Neural cell (in vitro differentiated cells): ENCODE measurements around the gene LXN. TPM values are rescaled to one million over a fixed set of nuclear protein-coding genes. Genes with fewer than 3 reads are reported as not detected.

ENCODE experiments used
- H2AFZ ChIP-seq: fragments of 200-600, 300-800 bp; sonication (generic), shearing (Covaris generic); 2 replicates; pipeline ENCODE4 v1.6.0; 2014; ENCODE audit warnings: low read depth, mild to moderate bottlenecking, antibody characterized with exemption, low read length, moderate library complexity
- H3F3A ChIP-seq: fragments of 200-600 bp; shearing (Covaris generic); 2 replicates; pipeline ENCODE4 v1.6.1; 2016; ENCODE audit warnings: mild to moderate bottlenecking, moderate library complexity, mixed read lengths, antibody characterized with exemption, low read length; ENCODE audit not compliant: insufficient read depth, poor library complexity, severe bottlenecking
- H3K27ac ChIP-seq: fragments of 200-600, 300-800 bp; sonication (generic), shearing (Covaris generic); 2 replicates; pipeline ENCODE4 v1.5.1; 2014; ENCODE audit warnings: mild to moderate bottlenecking, low read length, moderate library complexity
- H3K27me3 ChIP-seq: fragments of 300-800, 200-600 bp; sonication (generic), shearing (Covaris generic); 2 replicates; pipeline ENCODE4 v1.6.0; 2014; ENCODE audit warnings: mild to moderate bottlenecking, low read depth, low read length, moderate library complexity; ENCODE audit not compliant: insufficient read depth
- H3K36me3 ChIP-seq: fragments of 300-800, 200-600 bp; sonication (generic), shearing (Covaris generic); 2 replicates; pipeline ENCODE4 v1.5.1; 2014; ENCODE audit warnings: mild to moderate bottlenecking, antibody characterized with exemption, low read length, moderate library complexity; ENCODE audit not compliant: insufficient read depth
- H3K4me2 ChIP-seq: fragments of 300-800, 200-600 bp; sonication (generic), shearing (Covaris generic); 2 replicates; pipeline ENCODE4 v1.6.0; 2014; ENCODE audit warnings: mild to moderate bottlenecking, low read length
- H3K4me3 ChIP-seq: fragments of 300-800, 200-600 bp; sonication (generic), shearing (Covaris generic); 2 replicates; pipeline ENCODE4 v1.5.1; 2014; ENCODE audit warnings: mild to moderate bottlenecking, low read length, moderate library complexity
- H3K79me2 ChIP-seq: fragments of 200-600 bp; shearing (Covaris generic); replicated peaks from 2 replicates; pipeline ENCODE4 v1.6.0; 2014; ENCODE audit warnings: mild to moderate bottlenecking, low read length, moderate library complexity; ENCODE audit not compliant: insufficient read depth
- H3K9ac ChIP-seq: fragments of 300-800, 200-600 bp; sonication (generic), shearing (Covaris generic); 2 replicates; pipeline ENCODE4 v1.6.1; 2016; ENCODE audit warnings: mild to moderate bottlenecking, low read length, mixed read lengths
- H3K9me2 ChIP-seq: fragments of 200-600 bp; shearing (Covaris generic); 2 replicates; pipeline ENCODE4 v1.6.1; 2016; ENCODE audit warnings: mild to moderate bottlenecking, low read length, mixed read lengths; ENCODE audit not compliant: insufficient read depth
- H3K9me3 ChIP-seq: fragments of 200-600, 300-800 bp; sonication (generic), shearing (Covaris generic); 2 replicates; pipeline ENCODE4 v1.6.1; 2016; ENCODE audit warnings: mild to moderate bottlenecking, mixed run types, low read length, moderate library complexity, mixed read lengths
- H4K20me1 ChIP-seq: fragments of 200-600 bp; shearing (Covaris generic); 2 replicates; pipeline ENCODE4 v1.6.1; 2016; ENCODE audit warnings: mild to moderate bottlenecking, mixed run types; ENCODE audit not compliant: insufficient read depth
- CTCF ChIP-seq: fragments of 450-650 bp; IDR thresholded peaks from 2 replicates; pipeline ENCODE4 v1.5.1; 2014; ENCODE audit warnings: antibody characterized with exemption, mild to moderate bottlenecking, moderate library complexity; ENCODE audit not compliant: poor library complexity, severe bottlenecking
- EP300 ChIP-seq: fragments of 450-650 bp; conservative IDR thresholded peaks from 2 replicates; pipeline ENCODE4 v1.6.1; 2014; ENCODE audit warnings: antibody characterized with exemption, mild to moderate bottlenecking, moderate library complexity; ENCODE audit not compliant: poor library complexity, severe bottlenecking
- EZH2 ChIP-seq: fragments of 200-600, 300-800 bp; shearing (Covaris generic), sonication (generic); IDR thresholded peaks from 2 replicates; pipeline ENCODE4 v1.6.1; 2014; ENCODE audit warnings: antibody characterized with exemption, low read length, borderline replicate concordance, mild to moderate bottlenecking; ENCODE audit not compliant: insufficient read depth, poor library complexity, severe bottlenecking
- MXI1 ChIP-seq: fragments of 450-650 bp; conservative IDR thresholded peaks from 2 replicates; pipeline ENCODE4 v1.6.1; 2014; ENCODE audit warnings: antibody characterized with exemption, mild to moderate bottlenecking; ENCODE audit not compliant: poor library complexity, severe bottlenecking
- POLR2AphosphoS5 ChIP-seq: IDR thresholded peaks from 2 replicates; pipeline ENCODE4 v1.6.1; 2012
- RAD21 ChIP-seq: fragments of 450-650 bp; conservative IDR thresholded peaks from 2 replicates; pipeline ENCODE4 v1.6.1; 2014; ENCODE audit warnings: antibody characterized with exemption, mild to moderate bottlenecking, moderate library complexity
- SMC3 ChIP-seq: fragments of 450-650 bp; conservative IDR thresholded peaks from 2 replicates; pipeline ENCODE4 v1.6.1; 2014; ENCODE audit warnings: antibody characterized with exemption, mild to moderate bottlenecking, moderate library complexity; ENCODE audit not compliant: poor library complexity
- TAF1 ChIP-seq: IDR thresholded peaks from 2 replicates; pipeline ENCODE4 v1.6.1; 2012; ENCODE audit warnings: low read depth
- polyA plus RNA-seq: library from polyadenylated mRNA; depleted of rRNA; stranded (reverse); fragments of >200 nt; gene quantifications from 2 replicates; pipeline ENCODE4 v1.2.3, GENCODE V29; 2014
- TF ChIP-seq, protein P1 (sequence below): IDR thresholded peaks from 2 replicates; pipeline ENCODE4 v1.6.1; 2012; ENCODE audit warnings: borderline replicate concordance

The LXN gene
- polyA plus RNA-seq, 1 donor from 2014 or later, result 0.53 TPM

DNA sequence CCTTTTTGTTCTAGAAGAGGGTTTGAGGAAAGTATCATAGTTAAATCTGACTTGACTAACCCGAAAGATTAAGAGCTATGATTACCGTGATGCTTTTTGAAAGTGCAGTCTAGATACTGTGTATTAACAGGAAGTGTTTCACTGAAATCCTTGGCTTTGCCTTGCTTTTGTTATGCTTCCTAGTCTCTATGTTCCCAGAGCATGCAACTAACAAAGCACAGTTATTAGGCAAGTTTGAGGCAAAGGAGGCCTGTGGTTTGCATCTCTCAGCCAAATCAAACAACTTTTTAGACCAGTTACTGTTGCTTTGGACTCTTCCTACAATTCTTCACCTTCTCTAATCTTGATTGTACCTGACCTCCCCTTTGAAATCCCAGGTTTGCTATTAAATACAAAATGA is 3.9 kb downstream of the LXN start:
- no peaks in the 10 kb centered on the region for H3K9me2 ChIP-seq
- H3K79me2 ChIP-seq, result no peaks in the 10 kb centered on the region
- H3K9me3 ChIP-seq, result no peaks in the 10 kb centered on the region
- TF ChIP-seq SMC3 (no peak), POLR2AphosphoS5 (no peak), EZH2 (no peak), MXI1 (no peak), RAD21 (no peak), CTCF (no peak), EP300 (no peak), TAF1 (no peak)
- TF ChIP-seq, protein P1, sequence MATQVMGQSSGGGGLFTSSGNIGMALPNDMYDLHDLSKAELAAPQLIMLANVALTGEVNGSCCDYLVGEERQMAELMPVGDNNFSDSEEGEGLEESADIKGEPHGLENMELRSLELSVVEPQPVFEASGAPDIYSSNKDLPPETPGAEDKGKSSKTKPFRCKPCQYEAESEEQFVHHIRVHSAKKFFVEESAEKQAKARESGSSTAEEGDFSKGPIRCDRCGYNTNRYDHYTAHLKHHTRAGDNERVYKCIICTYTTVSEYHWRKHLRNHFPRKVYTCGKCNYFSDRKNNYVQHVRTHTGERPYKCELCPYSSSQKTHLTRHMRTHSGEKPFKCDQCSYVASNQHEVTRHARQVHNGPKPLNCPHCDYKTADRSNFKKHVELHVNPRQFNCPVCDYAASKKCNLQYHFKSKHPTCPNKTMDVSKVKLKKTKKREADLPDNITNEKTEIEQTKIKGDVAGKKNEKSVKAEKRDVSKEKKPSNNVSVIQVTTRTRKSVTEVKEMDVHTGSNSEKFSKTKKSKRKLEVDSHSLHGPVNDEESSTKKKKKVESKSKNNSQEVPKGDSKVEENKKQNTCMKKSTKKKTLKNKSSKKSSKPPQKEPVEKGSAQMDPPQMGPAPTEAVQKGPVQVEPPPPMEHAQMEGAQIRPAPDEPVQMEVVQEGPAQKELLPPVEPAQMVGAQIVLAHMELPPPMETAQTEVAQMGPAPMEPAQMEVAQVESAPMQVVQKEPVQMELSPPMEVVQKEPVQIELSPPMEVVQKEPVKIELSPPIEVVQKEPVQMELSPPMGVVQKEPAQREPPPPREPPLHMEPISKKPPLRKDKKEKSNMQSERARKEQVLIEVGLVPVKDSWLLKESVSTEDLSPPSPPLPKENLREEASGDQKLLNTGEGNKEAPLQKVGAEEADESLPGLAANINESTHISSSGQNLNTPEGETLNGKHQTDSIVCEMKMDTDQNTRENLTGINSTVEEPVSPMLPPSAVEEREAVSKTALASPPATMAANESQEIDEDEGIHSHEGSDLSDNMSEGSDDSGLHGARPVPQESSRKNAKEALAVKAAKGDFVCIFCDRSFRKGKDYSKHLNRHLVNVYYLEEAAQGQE, result no peak
- no peak overlapping the region for H2AFZ ChIP-seq
- peaks cover 14% of the 10 kb centered on the region for H3K36me3 ChIP-seq
- H3K27me3 ChIP-seq, result no peaks in the 10 kb centered on the region
- no peak overlapping the region for H3K4me3 ChIP-seq
- H3K4me2 ChIP-seq, result no peak overlapping the region
- H3K27ac ChIP-seq, result no peak overlapping the region
- H3K9ac ChIP-seq, result no peak overlapping the region
- H3F3A ChIP-seq, result no peaks in the 10 kb centered on the region
- no peaks in the 10 kb centered on the region for H4K20me1 ChIP-seq

DNA sequence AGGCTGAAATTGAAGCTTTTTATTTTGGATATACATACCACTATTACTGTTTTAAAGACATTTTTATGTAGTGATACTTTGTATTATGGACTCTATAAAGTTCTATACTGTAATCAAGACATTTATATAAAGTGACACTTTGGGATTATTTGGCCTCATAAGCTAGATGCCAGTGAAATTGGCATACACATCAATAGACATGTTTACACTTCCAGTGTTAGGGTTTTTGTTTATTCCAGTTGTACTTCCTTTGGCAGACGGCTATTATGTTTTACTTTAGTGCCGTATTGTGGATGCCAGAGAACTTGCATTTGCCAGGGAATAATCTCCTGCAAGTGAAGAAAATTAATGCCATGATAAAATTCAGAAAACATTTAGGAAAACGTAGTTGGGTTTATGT is 6.0 kb downstream of the LXN start:
- Histone ChIP-seq H2AFZ (no peak overlapping the region), H3K27ac (no peak overlapping the region), H3K36me3 (peaks cover 16% of the 10 kb centered on the region), H4K20me1 (no peaks in the 10 kb centered on the region), H3K9me3 (no peaks in the 10 kb centered on the region), H3K27me3 (no peaks in the 10 kb centered on the region), H3K4me2 (no peak overlapping the region), H3K9me2 (no peaks in the 10 kb centered on the region), H3K79me2 (no peaks in the 10 kb centered on the region), H3F3A (no peaks in the 10 kb centered on the region), H3K9ac (no peak overlapping the region), H3K4me3 (no peak overlapping the region)
- TF ChIP-seq POLR2AphosphoS5 (no peak), SMC3 (no peak), MXI1 (no peak), TAF1 (no peak), EZH2 (no peak), RAD21 (no peak), EP300 (no peak), CTCF (no peak)
- TF ChIP-seq, protein P1, result no peak
